IMR-90 (cell line): ENCODE results near the gene SRPK2. TPM values are rescaled to one million over a fixed set of nuclear protein-coding genes. Genes with fewer than 3 reads are reported as not detected.

Experiments
- ATAC-seq: fragments of 200-7000 bp; cut with Tn5 transposase; 2 replicates; pipeline ENCODE4 v1.9.1; 2020; ENCODE audit warnings: low read depth, mild to moderate bottlenecking, moderate library complexity
- BruUV-seq: library from RNA; stranded (reverse); fragments of 400-500 nt; replicated peaks from 2 replicates; lab custom pipeline; 2021; lab: Mats Ljungman, UMichigan
- CTCF ChIA-PET: fragments of 300-600 bp; formaldehyde crosslinking; extraction: SDS; loops from one replicate; lab custom pipeline; 2021; ENCODE audit warnings: antibody characterized with exemption; lab: Yijun Ruan, JAX
- POLR2A ChIA-PET: fragments of 300-600 bp; sonication (Branson Sonifier 250); formaldehyde crosslinking; loops from one replicate; lab custom pipeline; 2022; ENCODE audit warnings: antibody characterized with exemption; ENCODE audit not compliant: unreplicated experiment; lab: Charles Lee
- DNase-seq: peaks from one replicate; pipeline ENCODE4 v3.0.0; 2013
- H2AFZ ChIP-seq: replicated peaks from 2 replicates; pipeline ENCODE3; 2013; ENCODE audit warnings: low read length, mild to moderate bottlenecking; ENCODE audit not compliant: poor library complexity
- H2AK5ac ChIP-seq: 2 replicates; pipeline ENCODE4 v1.6.1; 2013; ENCODE audit warnings: low read depth, low read length, inconsistent platforms
- H2AK9ac ChIP-seq: replicated peaks from 2 replicates; pipeline ENCODE3; 2013; ENCODE audit warnings: mild to moderate bottlenecking, low read depth, low read length, moderate library complexity; ENCODE audit not compliant: poor library complexity
- H2BK120ac ChIP-seq: 2 replicates; pipeline ENCODE4 v1.6.1; 2013; ENCODE audit warnings: low read depth, low read length, inconsistent platforms
- H2BK15ac ChIP-seq: 3 replicates; pipeline ENCODE4 v1.6.1; 2013; ENCODE audit warnings: low read depth, low read length, inconsistent platforms
- H2BK20ac ChIP-seq: 2 replicates; pipeline ENCODE4 v1.6.1; 2013; ENCODE audit warnings: low read depth, mild to moderate bottlenecking, inconsistent platforms, low read length, moderate library complexity
- H2BK5ac ChIP-seq: 2 replicates; pipeline ENCODE4 v1.6.1; 2013; ENCODE audit warnings: mild to moderate bottlenecking, low read depth, low read length, inconsistent platforms; ENCODE audit not compliant: poor library complexity, severe bottlenecking
- H3K14ac ChIP-seq: replicated peaks from 2 replicates; pipeline ENCODE4 v1.6.1; 2013; ENCODE audit warnings: low read depth, low read length, inconsistent platforms
- H3K18ac ChIP-seq: 2 replicates; pipeline ENCODE4 v1.6.1; 2013; ENCODE audit warnings: low read depth, low read length, control low read depth
- H3K23ac ChIP-seq: 2 replicates; pipeline ENCODE4 v1.6.1; 2013; ENCODE audit warnings: low read depth, low read length, inconsistent platforms
- H3K27ac ChIP-seq: 2 replicates; pipeline ENCODE4 v1.5.1; 2013; ENCODE audit warnings: mild to moderate bottlenecking, control low read depth, low read length; ENCODE audit not compliant: insufficient read depth
- H3K27me3 ChIP-seq: 2 replicates; pipeline ENCODE4 v1.6.1; 2013; ENCODE audit warnings: low read length; ENCODE audit not compliant: control insufficient read depth, insufficient read depth
- H3K36me3 ChIP-seq: 2 replicates; pipeline ENCODE4 v1.6.1; 2013; ENCODE audit warnings: low read length, mixed read lengths; ENCODE audit not compliant: control insufficient read depth, insufficient read depth
- H3K4ac ChIP-seq: 2 replicates; pipeline ENCODE4 v1.6.1; 2013; ENCODE audit warnings: low read depth, low read length, inconsistent platforms
- H3K4me1 ChIP-seq: 2 replicates; pipeline ENCODE4 v1.6.1; 2013; ENCODE audit warnings: low read length, mixed read lengths; ENCODE audit not compliant: control insufficient read depth, insufficient read depth
- H3K4me2 ChIP-seq: 2 replicates; pipeline ENCODE4 v1.6.1; 2013; ENCODE audit warnings: low read depth, mild to moderate bottlenecking, control low read depth, low read length, moderate library complexity
- H3K4me3 ChIP-seq: 2 replicates; pipeline ENCODE4 v1.5.1; 2013; ENCODE audit warnings: low read depth, mild to moderate bottlenecking, control low read depth, low read length, moderate library complexity; ENCODE audit not compliant: insufficient read depth
- H3K56ac ChIP-seq: 2 replicates; pipeline ENCODE4 v1.6.1; 2013; ENCODE audit warnings: low read length, inconsistent platforms; ENCODE audit not compliant: insufficient read depth; ENCODE audit errors: extremely low read depth
- H3K79me1 ChIP-seq, 2 experiments: 2 replicates each; pipeline ENCODE4 v1.6.1; 2013; ENCODE audit warnings: low read length in 2 of 2, inconsistent platforms in 1 of 2, low read depth in 1 of 2
- H3K9ac ChIP-seq: 2 replicates; pipeline ENCODE4 v1.6.1; 2013; ENCODE audit warnings: low read depth, low read length, control low read depth
- H3K9me1 ChIP-seq: 2 replicates; pipeline ENCODE4 v1.6.1; 2013; ENCODE audit warnings: low read length, inconsistent platforms; ENCODE audit not compliant: insufficient read depth
- H3K9me3 ChIP-seq: 2 replicates; pipeline ENCODE4 v1.6.1; 2013; ENCODE audit warnings: low read length; ENCODE audit not compliant: control insufficient read depth, insufficient read depth
- H4K20me1 ChIP-seq: 2 replicates; pipeline ENCODE4 v1.6.1; 2013; ENCODE audit warnings: low read length, inconsistent platforms; ENCODE audit not compliant: insufficient read depth
- H4K5ac ChIP-seq: 2 replicates; pipeline ENCODE4 v1.6.1; 2013; ENCODE audit warnings: mild to moderate bottlenecking, low read depth, low read length, control low read depth
- H4K8ac ChIP-seq, 2 experiments: 2 replicates each; pipeline ENCODE4 v1.6.1; 2013; ENCODE audit warnings: low read depth in 2 of 2, low read length in 2 of 2, control low read depth in 1 of 2, inconsistent platforms in 1 of 2
- H4K91ac ChIP-seq: 2 replicates; pipeline ENCODE4 v1.6.1; 2013; ENCODE audit warnings: low read depth, low read length, inconsistent platforms; ENCODE audit not compliant: insufficient read depth
- BHLHE40 ChIP-seq: fragments of 150-350 bp; IDR thresholded peaks from 2 replicates; pipeline ENCODE4 v1.6.1; 2016; ENCODE audit warnings: mild to moderate bottlenecking, low read depth, low read length
- CEBPB ChIP-seq: IDR thresholded peaks from 2 replicates; pipeline ENCODE4 v1.6.1; 2012; ENCODE audit warnings: low read depth, low read length, improper control_type of control experiment
- CHD1 ChIP-seq: IDR thresholded peaks from 2 replicates; pipeline ENCODE4 v1.6.1; 2012; ENCODE audit warnings: low read depth, low read length, improper control_type of control experiment
- FOS ChIP-seq: fragments of 150-350 bp; IDR thresholded peaks from 2 replicates; pipeline ENCODE4 v1.6.1; 2016; ENCODE audit warnings: low read depth, low read length
- MAFK ChIP-seq: IDR thresholded peaks from 2 replicates; pipeline ENCODE4 v1.6.1; 2012; ENCODE audit warnings: low read depth, low read length, improper control_type of control experiment
- MXI1 ChIP-seq: IDR thresholded peaks from 2 replicates; pipeline ENCODE4 v1.6.1; 2012; ENCODE audit warnings: low read depth, mild to moderate bottlenecking, low read length, moderate library complexity, borderline replicate concordance
- NFE2L2 ChIP-seq: fragments of 150-350 bp; IDR thresholded peaks from 2 replicates; pipeline ENCODE4 v1.6.1; 2016; ENCODE audit warnings: low read depth, mild to moderate bottlenecking, low read length
- POLR2A ChIP-seq: IDR thresholded peaks from 2 replicates; pipeline ENCODE4 v1.6.1; 2012; ENCODE audit warnings: mild to moderate bottlenecking, low read depth, low read length
- RAD21 ChIP-seq: IDR thresholded peaks from 2 replicates; pipeline ENCODE4 v1.6.1; 2012; ENCODE audit warnings: low read length, improper control_type of control experiment
- RCOR1 ChIP-seq: IDR thresholded peaks from 2 replicates; pipeline ENCODE4 v1.6.1; 2012; ENCODE audit warnings: mild to moderate bottlenecking, low read length, improper control_type of control experiment; ENCODE audit not compliant: insufficient replicate concordance
- RFX5 ChIP-seq: IDR thresholded peaks from 2 replicates; pipeline ENCODE4 v1.8.0; 2012; ENCODE audit warnings: low read depth, mild to moderate bottlenecking, low read length, moderate library complexity
- SMC3 ChIP-seq: fragments of 150-350 bp; IDR thresholded peaks from 2 replicates; pipeline ENCODE4 v1.6.1; 2016; ENCODE audit warnings: low read depth, mild to moderate bottlenecking, antibody characterized with exemption, low read length, moderate library complexity
- WGBS, 2 experiments: methylation state at CpG; one replicate each; pipeline versions ENCODE4 v1.1.5 to v1.1.7; 2013; ENCODE audit warnings: missing lambda C conversion rate in 2 of 2; ENCODE audit not compliant: insufficient read length in 1 of 2; ENCODE audit errors: extremely low coverage in 2 of 2; 5-methylcytosine and 5-hydroxymethylcytosine counted together
- dilution Hi-C: fragments of 300-500 bp; cut with HindIII; formaldehyde crosslinking; loops from one replicate; pipeline ENCODE4 v1.14.3; 2018; ENCODE audit warnings: low sequenced_read_pairs; ENCODE audit not compliant: unreplicated experiment
- in situ Hi-C: fragments of 300-500 bp; cut with MboI; formaldehyde crosslinking; loops from 3 replicates; pipeline ENCODE4 v1.14.3; 2019; ENCODE audit warnings: low sequenced_read_pairs, inconsistent platforms, mixed read lengths
- intact Hi-C: fragments of 100-400 bp; cut with micrococcal nuclease; formaldehyde crosslinking; loops from 2 replicates; pipeline ENCODE4 v1.10.0; 2022
- polyA plus RNA-seq, 3 experiments: library from polyadenylated mRNA; depleted of rRNA; stranded (reverse); fragments of >200 nt; gene quantifications; 2 replicates each; pipeline ENCODE4 v1.2.3, GENCODE V29; 2012; ENCODE audit warnings: low replicate concordance in 1 of 3
- total RNA-seq: library from RNA; depleted of rRNA; stranded (reverse); fragments of >200 nt; gene quantifications from 2 replicates; pipeline ENCODE4 v1.2.3, GENCODE V29; 2012
- TF ChIP-seq, protein P1 (sequence below): fragments of 150-350 bp; IDR thresholded peaks from 2 replicates; pipeline ENCODE4 v1.6.1; 2017; ENCODE audit warnings: mild to moderate bottlenecking, antibody characterized with exemption, low read length, low read depth
- TF ChIP-seq, protein P2 (sequence below): fragments of 150-350 bp; IDR thresholded peaks from 2 replicates; pipeline ENCODE4 v1.6.1; 2016; ENCODE audit warnings: low read depth, mild to moderate bottlenecking, low read length, moderate library complexity, borderline replicate concordance
- TF ChIP-seq, protein P3 (sequence below): conservative IDR thresholded peaks from 2 replicates; pipeline ENCODE4 v1.5.1; 2012; ENCODE audit warnings: mild to moderate bottlenecking, low read depth, low read length, improper control_type of control experiment

Gene SRPK2
- total and polyA plus RNA-seq, 2 of the 4 experiments (the other 2 are of a cell fraction): 13.2 to 33.0 TPM

DNA sequence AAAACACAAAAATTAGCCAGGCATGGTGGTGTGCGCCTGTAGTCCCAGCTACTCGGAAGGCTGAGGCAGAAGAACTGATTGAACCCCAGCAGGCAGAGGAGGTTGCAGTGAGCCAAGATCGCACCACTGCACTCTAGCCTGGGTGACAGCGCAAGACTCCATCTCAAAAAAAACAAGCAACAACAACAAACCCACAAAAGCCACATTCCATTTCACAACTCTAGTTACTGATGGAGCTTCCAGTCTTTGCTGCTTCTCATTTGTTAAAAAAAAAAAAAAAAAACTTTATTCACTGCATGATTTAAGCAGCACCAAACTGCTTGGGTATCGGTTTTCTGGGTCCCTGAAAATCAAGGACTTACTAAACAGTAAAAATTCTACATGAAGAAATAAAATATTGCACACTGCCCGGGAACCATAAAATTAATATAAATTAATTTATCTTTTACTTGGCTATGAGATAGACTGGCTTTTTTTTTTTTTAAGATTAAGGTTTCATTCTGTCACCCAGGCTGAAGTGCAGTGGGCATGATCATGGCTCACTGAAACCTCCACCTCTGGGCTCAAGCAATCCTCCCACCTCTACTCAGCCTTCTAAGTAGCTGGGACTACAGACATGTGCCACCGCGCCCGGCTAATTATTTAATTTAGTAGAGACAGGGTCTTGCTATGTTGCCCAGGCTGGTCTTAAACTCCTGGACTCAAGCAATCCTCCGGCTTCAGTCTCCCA lies 42.0 kb downstream of the SRPK2 start:
- no TSS peak for BruUV-seq
- Histone ChIP-seq H3K4ac (no peak overlapping the region), H2AK5ac (no peak overlapping the region), H3K18ac (no peak overlapping the region), H3K9me3 (no peaks in the 10 kb centered on the region), H4K91ac (no peak overlapping the region), H3K4me3 (no peak overlapping the region), H3K27me3 (no peaks in the 10 kb centered on the region), H2BK15ac (no peak overlapping the region), H2AFZ (no peak overlapping the region), H3K9me1 (peaks cover 12% of the 10 kb centered on the region), H4K5ac (no peak overlapping the region), H4K8ac (no peak overlapping the region), H3K14ac (no peak overlapping the region), H4K20me1 (peaks cover 62% of the 10 kb centered on the region), H3K4me1 (0 out of 2 replicates have a peak, but pooled peaks cover 2% of the 10 kb centered on the region), H2BK5ac (no peak overlapping the region), H3K79me1 (peaks cover 39 to 76% of the 10 kb centered on the region in 2 experiments), H3K36me3 (no peaks in the 10 kb centered on the region), H3K23ac (no peak overlapping the region), H2BK20ac (no peak overlapping the region), H3K56ac (no peak overlapping the region), H3K9ac (no peak overlapping the region), H2AK9ac (no peak overlapping the region), H3K27ac (no peak overlapping the region), H2BK120ac (no peak overlapping the region), H3K4me2 (no peak overlapping the region)
- in situ Hi-C loops: loop anchor here (25.0 kb wide), 1 partner anchor 209 kb away; no protein-coding TSS in a partner anchor
- WGBS, 2 experiments: 100% methylated on average over 1 of the region's 10 CpGs; no CpG with 5 or more reads in 1 of the 2 experiments
- dilution Hi-C loops: no loop called here
- ChIA-PET CTCF (interaction anchor here (0.7 kb wide), 1 partner anchor 623 kb away, joined by 9 read pairs; no protein-coding TSS in a partner anchor), POLR2A (interaction anchor here (0.6 kb wide), 2 partner anchors 107 to 362 kb away, joined by 4 to 11 read pairs; no protein-coding TSS in a partner anchor)
- ATAC-seq: no peak
- DNase-seq: no peak
- intact Hi-C loops: no loop called here
- TF ChIP-seq RCOR1 (no peak), MXI1 (no peak), MAFK (no peak), RFX5 (no peak), CHD1 (no peak), SMC3 (no peak), FOS (no peak), NFE2L2 (no peak), CEBPB (no peak), POLR2A (no peak), RAD21 (no peak), BHLHE40 (no peak)
- TF ChIP-seq, protein P1, sequence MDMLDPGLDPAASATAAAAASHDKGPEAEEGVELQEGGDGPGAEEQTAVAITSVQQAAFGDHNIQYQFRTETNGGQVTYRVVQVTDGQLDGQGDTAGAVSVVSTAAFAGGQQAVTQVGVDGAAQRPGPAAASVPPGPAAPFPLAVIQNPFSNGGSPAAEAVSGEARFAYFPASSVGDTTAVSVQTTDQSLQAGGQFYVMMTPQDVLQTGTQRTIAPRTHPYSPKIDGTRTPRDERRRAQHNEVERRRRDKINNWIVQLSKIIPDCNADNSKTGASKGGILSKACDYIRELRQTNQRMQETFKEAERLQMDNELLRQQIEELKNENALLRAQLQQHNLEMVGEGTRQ: no peak
- TF ChIP-seq, protein P2, sequence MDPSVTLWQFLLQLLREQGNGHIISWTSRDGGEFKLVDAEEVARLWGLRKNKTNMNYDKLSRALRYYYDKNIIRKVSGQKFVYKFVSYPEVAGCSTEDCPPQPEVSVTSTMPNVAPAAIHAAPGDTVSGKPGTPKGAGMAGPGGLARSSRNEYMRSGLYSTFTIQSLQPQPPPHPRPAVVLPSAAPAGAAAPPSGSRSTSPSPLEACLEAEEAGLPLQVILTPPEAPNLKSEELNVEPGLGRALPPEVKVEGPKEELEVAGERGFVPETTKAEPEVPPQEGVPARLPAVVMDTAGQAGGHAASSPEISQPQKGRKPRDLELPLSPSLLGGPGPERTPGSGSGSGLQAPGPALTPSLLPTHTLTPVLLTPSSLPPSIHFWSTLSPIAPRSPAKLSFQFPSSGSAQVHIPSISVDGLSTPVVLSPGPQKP: no peak
- TF ChIP-seq, protein P3, sequence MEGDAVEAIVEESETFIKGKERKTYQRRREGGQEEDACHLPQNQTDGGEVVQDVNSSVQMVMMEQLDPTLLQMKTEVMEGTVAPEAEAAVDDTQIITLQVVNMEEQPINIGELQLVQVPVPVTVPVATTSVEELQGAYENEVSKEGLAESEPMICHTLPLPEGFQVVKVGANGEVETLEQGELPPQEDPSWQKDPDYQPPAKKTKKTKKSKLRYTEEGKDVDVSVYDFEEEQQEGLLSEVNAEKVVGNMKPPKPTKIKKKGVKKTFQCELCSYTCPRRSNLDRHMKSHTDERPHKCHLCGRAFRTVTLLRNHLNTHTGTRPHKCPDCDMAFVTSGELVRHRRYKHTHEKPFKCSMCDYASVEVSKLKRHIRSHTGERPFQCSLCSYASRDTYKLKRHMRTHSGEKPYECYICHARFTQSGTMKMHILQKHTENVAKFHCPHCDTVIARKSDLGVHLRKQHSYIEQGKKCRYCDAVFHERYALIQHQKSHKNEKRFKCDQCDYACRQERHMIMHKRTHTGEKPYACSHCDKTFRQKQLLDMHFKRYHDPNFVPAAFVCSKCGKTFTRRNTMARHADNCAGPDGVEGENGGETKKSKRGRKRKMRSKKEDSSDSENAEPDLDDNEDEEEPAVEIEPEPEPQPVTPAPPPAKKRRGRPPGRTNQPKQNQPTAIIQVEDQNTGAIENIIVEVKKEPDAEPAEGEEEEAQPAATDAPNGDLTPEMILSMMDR: no peak
